ENCODE results near the gene USP34.

GRCh38 chr2:61363580-61363979, 107.3 kb downstream of the USP34 start:
- TF ChIP-seq CTCF (conservative IDR thresholded peaks at IDR 0.05 in 1 of 2, IDR thresholded peaks at IDR 0.05 in 1 of 2; ENCODE audit: extremely low read depth in 1 of 2, insufficient read depth in 1 of 2, low read depth in 1 of 2, low read length in 2 of 2), result no peak
- no peak for TF ChIP-seq EZH2 (IDR thresholded peaks at IDR 0.05; ENCODE audit: borderline replicate concordance, low read length)

All from mammary epithelial cell (primary cell).